Neutrophil (primary cell): ENCODE results near the gene BZW2.

ENCODE experiments used
- H3K27ac ChIP-seq: fragments of 200-600 bp; sonication (generic); 2 replicates; pipeline ENCODE4 v1.5.1; 2016; ENCODE audit warnings: mild to moderate bottlenecking, moderate library complexity
- H3K27me3 ChIP-seq: fragments of 200-600 bp; sonication (generic); 2 replicates; pipeline ENCODE4 v1.6.0; 2016; ENCODE audit warnings: mild to moderate bottlenecking
- H3K36me3 ChIP-seq: fragments of 200-600 bp; sonication (generic); 2 replicates; pipeline ENCODE4 v1.5.1; 2017
- H3K4me1 ChIP-seq, 2 experiments: fragments of 200-600 bp in 1 of 2; sonication (generic) in 1 of 2; 1 replicate in 1 of 2; 2 replicates in 1 of 2; pipeline versions ENCODE4 v1.5.1 to v1.6.1; 2013 to 2016; ENCODE audit warnings: low read depth in 1 of 2, low read length in 1 of 2, mild to moderate bottlenecking in 1 of 2, moderate library complexity in 1 of 2; ENCODE audit not compliant: control insufficient read depth in 1 of 2, insufficient read depth in 1 of 2
- H3K4me3 ChIP-seq, 2 experiments: fragments of 200-600 bp in 1 of 2; sonication (generic) in 1 of 2; 1 replicate in 1 of 2; 2 replicates in 1 of 2; pipeline ENCODE4 v1.5.1; 2013 to 2016; ENCODE audit warnings: low read depth in 1 of 2, low read length in 1 of 2, mild to moderate bottlenecking in 1 of 2, moderate library complexity in 1 of 2
- H3K9me3 ChIP-seq: fragments of 200-600 bp; sonication (generic); 2 replicates; pipeline ENCODE4 v1.5.1; 2016
- TF ChIP-seq, protein P1 (sequence below): fragments of 200-600 bp; sonication (generic); IDR thresholded peaks from 2 replicates; pipeline ENCODE4 v1.5.1; 2016; ENCODE audit warnings: antibody characterized with exemption

BZW2 gene

DNA sequence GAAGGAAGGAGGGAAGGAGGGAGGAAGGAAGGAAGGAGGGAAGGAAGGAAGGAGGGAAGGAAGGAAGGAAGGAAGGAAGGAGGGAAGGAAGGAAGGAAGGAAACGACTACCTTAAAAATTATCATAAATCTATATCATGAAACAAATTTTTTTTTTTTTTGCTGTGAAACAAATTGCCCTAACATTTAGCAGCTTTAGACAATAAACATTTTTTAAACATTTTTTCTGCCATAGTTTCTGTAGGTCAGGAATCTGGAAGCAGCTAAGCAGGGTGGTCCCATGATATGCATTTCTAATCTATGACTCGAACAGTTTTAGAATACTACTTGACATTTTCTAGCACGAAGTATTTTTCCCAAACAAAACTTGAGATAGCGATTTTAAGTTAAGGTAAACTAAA lies 64.7 kb downstream of the BZW2 start:
- Histone ChIP-seq H3K4me1 (no peaks in the 10 kb centered on the region), H3K27ac (no peak overlapping the region), H3K27me3 (no peaks in the 10 kb centered on the region), H3K4me3 (no peak overlapping the region), H3K36me3 (no peaks in the 10 kb centered on the region), H3K9me3 (no peaks in the 10 kb centered on the region)
- TF ChIP-seq, protein P1, sequence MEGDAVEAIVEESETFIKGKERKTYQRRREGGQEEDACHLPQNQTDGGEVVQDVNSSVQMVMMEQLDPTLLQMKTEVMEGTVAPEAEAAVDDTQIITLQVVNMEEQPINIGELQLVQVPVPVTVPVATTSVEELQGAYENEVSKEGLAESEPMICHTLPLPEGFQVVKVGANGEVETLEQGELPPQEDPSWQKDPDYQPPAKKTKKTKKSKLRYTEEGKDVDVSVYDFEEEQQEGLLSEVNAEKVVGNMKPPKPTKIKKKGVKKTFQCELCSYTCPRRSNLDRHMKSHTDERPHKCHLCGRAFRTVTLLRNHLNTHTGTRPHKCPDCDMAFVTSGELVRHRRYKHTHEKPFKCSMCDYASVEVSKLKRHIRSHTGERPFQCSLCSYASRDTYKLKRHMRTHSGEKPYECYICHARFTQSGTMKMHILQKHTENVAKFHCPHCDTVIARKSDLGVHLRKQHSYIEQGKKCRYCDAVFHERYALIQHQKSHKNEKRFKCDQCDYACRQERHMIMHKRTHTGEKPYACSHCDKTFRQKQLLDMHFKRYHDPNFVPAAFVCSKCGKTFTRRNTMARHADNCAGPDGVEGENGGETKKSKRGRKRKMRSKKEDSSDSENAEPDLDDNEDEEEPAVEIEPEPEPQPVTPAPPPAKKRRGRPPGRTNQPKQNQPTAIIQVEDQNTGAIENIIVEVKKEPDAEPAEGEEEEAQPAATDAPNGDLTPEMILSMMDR = no peak

DNA sequence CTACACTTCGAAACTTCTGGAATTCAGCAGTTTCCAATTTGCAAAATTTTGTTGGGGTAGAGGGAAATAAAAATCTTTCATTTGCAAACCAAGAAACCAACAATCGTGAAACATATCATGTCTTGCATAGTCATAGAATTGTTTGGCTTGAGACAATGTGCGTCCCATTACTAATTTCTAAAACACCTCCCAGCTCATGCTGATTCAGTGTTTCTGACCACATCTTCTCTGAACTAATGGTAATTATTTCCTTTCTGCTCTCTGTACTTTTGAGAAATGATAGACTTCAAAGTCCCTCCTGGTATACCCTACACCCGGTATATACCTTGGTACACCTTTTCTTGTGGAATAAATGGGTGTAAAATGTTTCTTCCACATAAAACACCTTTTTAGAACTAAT lies 65.7 kb downstream of the BZW2 start:
- H3K36me3 ChIP-seq = no peaks in the 10 kb centered on the region
- H3K4me3 ChIP-seq = no peak overlapping the region
- no peaks in the 10 kb centered on the region for H3K27me3 ChIP-seq
- no peaks in the 10 kb centered on the region for H3K9me3 ChIP-seq
- TF ChIP-seq, protein P1 = no peak
- no peak overlapping the region for H3K27ac ChIP-seq
- no peaks in the 10 kb centered on the region for H3K4me1 ChIP-seq

DNA sequence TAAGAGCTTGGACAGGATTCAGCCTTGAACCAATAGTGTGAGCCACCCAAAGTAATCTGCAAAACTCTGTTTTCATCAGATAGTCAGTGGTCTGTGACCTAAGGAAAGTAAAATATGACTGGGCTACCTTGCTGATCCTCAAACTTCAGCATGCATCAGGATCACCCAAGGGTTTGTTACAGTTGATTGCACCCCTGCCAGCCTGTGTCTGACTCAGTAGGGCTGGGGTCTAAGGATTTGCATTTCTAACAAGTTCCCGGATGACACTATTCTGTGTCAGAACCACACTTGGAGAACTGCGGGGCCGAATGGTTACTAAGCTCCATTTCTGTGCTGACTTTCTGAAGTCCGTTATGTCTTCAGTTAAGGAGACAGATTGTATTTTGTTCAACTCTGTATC lies 66.9 kb downstream of the BZW2 start:
- no peaks in the 10 kb centered on the region for H3K4me1 ChIP-seq
- no peaks in the 10 kb centered on the region for H3K27me3 ChIP-seq
- H3K9me3 ChIP-seq = no peaks in the 10 kb centered on the region
- H3K36me3 ChIP-seq = no peaks in the 10 kb centered on the region
- H3K4me3 ChIP-seq = no peak overlapping the region
- TF ChIP-seq, protein P1 = no peak
- no peak overlapping the region for H3K27ac ChIP-seq

DNA sequence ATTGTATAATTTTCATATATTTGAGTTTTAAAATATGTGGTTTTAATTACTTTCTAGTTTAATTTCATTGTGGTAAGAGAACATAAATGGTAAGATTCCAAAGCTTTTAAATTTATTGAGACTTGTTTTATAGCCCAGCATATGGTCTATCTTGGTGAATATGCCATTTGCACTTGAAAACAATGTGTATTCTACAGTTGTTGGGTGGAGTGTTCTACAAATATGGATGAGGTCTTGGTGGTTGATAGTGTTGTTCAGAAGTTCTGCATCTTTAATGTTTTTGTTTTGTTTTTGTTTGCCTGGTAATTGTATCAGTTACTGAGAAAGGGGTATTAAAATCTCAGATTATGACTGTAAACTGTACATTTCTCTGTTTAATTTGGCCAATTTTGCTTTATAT lies 69.9 kb downstream of the BZW2 start:
- Histone ChIP-seq H3K27me3 (no peaks in the 10 kb centered on the region), H3K9me3 (no peaks in the 10 kb centered on the region), H3K36me3 (no peaks in the 10 kb centered on the region), H3K4me1 (no peaks in the 10 kb centered on the region), H3K27ac (no peak overlapping the region), H3K4me3 (no peak overlapping the region)
- TF ChIP-seq, protein P1 = no peak

DNA sequence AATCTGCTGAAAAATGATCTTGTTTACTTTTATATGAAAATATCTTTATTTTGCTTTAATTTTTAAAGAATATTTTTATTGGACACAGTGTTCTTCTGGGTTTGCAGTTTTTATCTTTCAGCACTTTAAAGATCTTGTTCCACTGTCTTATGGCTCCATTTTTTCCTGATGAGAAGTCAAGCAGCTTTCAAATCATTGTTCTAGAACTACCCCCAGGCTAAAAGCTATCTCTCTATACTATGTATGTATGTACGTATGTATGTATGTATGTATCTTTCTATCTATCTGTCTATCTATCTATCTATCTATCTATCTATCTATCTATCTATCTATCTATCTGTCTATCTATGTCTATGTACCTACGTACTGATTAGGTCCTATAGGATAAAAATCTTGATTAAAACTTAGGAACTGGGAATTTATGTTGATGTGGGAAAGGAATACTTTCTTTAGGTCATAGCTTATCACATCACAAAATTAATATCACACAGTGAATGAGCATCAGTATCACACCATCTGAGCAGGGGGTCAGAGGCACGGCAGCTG lies 72.2 kb downstream of the BZW2 start:
- Histone ChIP-seq H3K27me3 (no peaks in the 10 kb centered on the region), H3K27ac (no peak overlapping the region), H3K36me3 (no peaks in the 10 kb centered on the region), H3K4me1 (no peaks in the 10 kb centered on the region), H3K9me3 (no peaks in the 10 kb centered on the region), H3K4me3 (no peak overlapping the region)
- TF ChIP-seq, protein P1 = no peak

DNA sequence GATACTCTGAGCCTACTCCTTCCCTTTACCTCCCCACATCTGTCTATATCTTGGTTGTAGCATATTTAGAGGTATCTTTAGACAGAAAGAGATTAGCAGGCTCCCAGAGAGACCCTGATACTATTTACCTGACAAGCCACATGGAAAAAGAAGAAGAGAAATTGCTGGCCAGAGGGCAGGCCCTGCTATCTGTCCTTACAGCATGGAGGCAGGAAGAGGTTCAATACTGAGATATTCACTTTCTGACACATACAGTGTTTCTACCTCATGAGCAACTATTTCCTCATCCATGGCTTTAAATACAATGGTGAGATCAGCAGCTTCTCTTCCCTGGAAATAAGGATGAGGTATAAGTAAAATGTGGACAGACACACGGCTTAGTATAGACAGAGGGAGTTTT lies 73.7 kb downstream of the BZW2 start:
- H3K9me3 ChIP-seq = no peaks in the 10 kb centered on the region
- H3K4me3 ChIP-seq = no peak overlapping the region
- no peaks in the 10 kb centered on the region for H3K4me1 ChIP-seq
- H3K36me3 ChIP-seq = no peaks in the 10 kb centered on the region
- TF ChIP-seq, protein P1 = no peak
- H3K27ac ChIP-seq = no peak overlapping the region
- H3K27me3 ChIP-seq = no peaks in the 10 kb centered on the region
